GM12878 (cell line): Measurements from ENCODE around the gene PRSS27. TPM values are rescaled to one million over a fixed set of nuclear protein-coding genes. Genes with fewer than 3 reads are reported as not detected.

ENCODE experiments used
- ATAC-seq: fragments of 200-7000 bp; cut with Tn5 transposase; 3 replicates; pipeline ENCODE4 v1.9.1; 2020; ENCODE audit warnings: mild to moderate bottlenecking, moderate library complexity
- BruUV-seq: library from RNA; stranded (reverse); fragments of 400-500 nt; replicated peaks from 2 replicates; lab custom pipeline; 2021; lab: Mats Ljungman, UMichigan
- CTCF ChIA-PET: fragments of 300-600 bp; sonication (Branson Sonifier 250); formaldehyde crosslinking; extraction: SDS; loops from one replicate; lab custom pipeline; 2021; ENCODE audit warnings: inconsistent platforms; lab: Yijun Ruan, JAX
- POLR2A ChIA-PET: fragments of 350-600 bp; formaldehyde crosslinking; extraction: SDS; loops from one replicate; lab custom pipeline; 2021; ENCODE audit warnings: inconsistent platforms; lab: Charles Lee
- RAD21 ChIA-PET: fragments of 300-600 bp; sonication (Branson Sonifier 250); formaldehyde crosslinking; loops from one replicate; lab custom pipeline; 2023; ENCODE audit warnings: antibody characterized with exemption; ENCODE audit not compliant: unreplicated experiment; lab: Charles Lee
- SMC1A ChIA-PET: fragments of 300-600 bp; sonication (Branson Sonifier 250); formaldehyde crosslinking; loops from one replicate; lab custom pipeline; 2023; ENCODE audit not compliant: unreplicated experiment, uncharacterized antibody; lab: Charles Lee
- DNase-seq: peaks from one replicate; pipeline ENCODE4 v3.0.0-alpha.2; 2011; ENCODE audit warnings: low read depth, low spot score
- FAIRE-seq: peaks from 3 replicates; lab custom pipeline; 2011; peaks lifted over from hg19 to GRCh38; lab: Jason Lieb, UNC
- H2AFZ ChIP-seq: 2 replicates; pipeline ENCODE4 v1.6.0; 2011; ENCODE audit warnings: low read depth, low read length, control low read depth; ENCODE audit not compliant: control insufficient read depth
- H3K27ac ChIP-seq: 2 replicates; pipeline ENCODE4 v1.5.1; 2011; ENCODE audit warnings: control low read depth; ENCODE audit not compliant: control insufficient read depth, insufficient read depth
- H3K27me3 ChIP-seq, 2 experiments: replicated peaks in 1 of 2; 2 replicates each; pipeline versions ENCODE4 v1.6.0 to v1.6.1; 2011; ENCODE audit warnings: low read length in 1 of 2; ENCODE audit not compliant: control insufficient read depth in 2 of 2, insufficient read depth in 2 of 2
- H3K36me3 ChIP-seq, 2 experiments: 2 replicates each; pipeline ENCODE4 v1.5.1; 2011; ENCODE audit warnings: low read length in 1 of 2; ENCODE audit not compliant: control insufficient read depth in 2 of 2, insufficient read depth in 2 of 2
- H3K4me1 ChIP-seq: 2 replicates; pipeline ENCODE4 v1.6.1; 2011; ENCODE audit warnings: mild to moderate bottlenecking, low read length, moderate library complexity, mixed read lengths; ENCODE audit not compliant: control insufficient read depth, insufficient read depth
- H3K4me2 ChIP-seq: 2 replicates; pipeline ENCODE4 v1.6.0; 2011; ENCODE audit warnings: control low read depth; ENCODE audit not compliant: control insufficient read depth, insufficient read depth
- H3K4me3 ChIP-seq: fragments of 200-600 bp; sonication (generic); 2 replicates; pipeline ENCODE4 v1.5.1; 2016
- H3K79me2 ChIP-seq: 2 replicates; pipeline ENCODE4 v1.6.0; 2011; ENCODE audit warnings: low read length; ENCODE audit not compliant: control insufficient read depth, insufficient read depth
- H3K9ac ChIP-seq: 2 replicates; pipeline ENCODE4 v1.8.0; 2011; ENCODE audit warnings: low read length, control low read depth, mixed read lengths; ENCODE audit not compliant: control insufficient read depth, insufficient read depth
- H3K9me3 ChIP-seq: replicated peaks from 3 replicates; pipeline ENCODE4 v1.5.1; 2011; ENCODE audit warnings: mild to moderate bottlenecking, low read length; ENCODE audit not compliant: control insufficient read depth, insufficient read depth
- H4K20me1 ChIP-seq: 2 replicates; pipeline ENCODE4 v1.6.0; 2011; ENCODE audit not compliant: control insufficient read depth, insufficient read depth
- ATF7 ChIP-seq: fragments of 450-650 bp; IDR thresholded peaks from 2 replicates; pipeline ENCODE4 v1.6.1; 2016; ENCODE audit warnings: low read depth, mild to moderate bottlenecking
- BCL3 ChIP-seq: IDR thresholded peaks from 2 replicates; pipeline ENCODE4 v1.6.1; 2011; ENCODE audit warnings: borderline replicate concordance, low read depth, mild to moderate bottlenecking, moderate library complexity, low read length; ENCODE audit not compliant: insufficient read depth, poor library complexity, severe bottlenecking
- DPF2 ChIP-seq: fragments of 450-650 bp; IDR thresholded peaks from 2 replicates; pipeline ENCODE4 v1.6.1; 2017; ENCODE audit warnings: mild to moderate bottlenecking
- GABPA ChIP-seq: IDR thresholded peaks from 2 replicates; pipeline ENCODE4 v1.6.1; 2014; ENCODE audit warnings: antibody characterized with exemption, low read depth, mild to moderate bottlenecking, inconsistent platforms
- MEF2A ChIP-seq: IDR thresholded peaks from 2 replicates; pipeline ENCODE4 v1.6.1; 2011; ENCODE audit warnings: low read depth, mild to moderate bottlenecking, low read length, moderate library complexity; ENCODE audit not compliant: insufficient read depth
- RFX5 ChIP-seq: IDR thresholded peaks from 2 replicates; pipeline ENCODE4 v1.6.1; 2011; ENCODE audit warnings: low read depth, low read length, improper control_type of control experiment
- SMC3 ChIP-seq: IDR thresholded peaks from 2 replicates; pipeline ENCODE4 v1.6.1; 2011; ENCODE audit warnings: low read length, improper control_type of control experiment, borderline replicate concordance
- SRF ChIP-seq, 2 experiments: IDR thresholded peaks; 2 replicates each; pipeline ENCODE4 v1.6.1; 2011; ENCODE audit warnings: low read depth in 2 of 2, low read length in 2 of 2, mild to moderate bottlenecking in 1 of 2, moderate library complexity in 1 of 2
- STAT1 ChIP-seq: fragments of 450-650 bp; conservative IDR thresholded peaks from 2 replicates; pipeline ENCODE4 v1.6.1; 2014; ENCODE audit warnings: antibody characterized with exemption, mild to moderate bottlenecking
- SUZ12 ChIP-seq: fragments of 200-600 bp; sonication (generic); IDR thresholded peaks from one replicate; pipeline ENCODE4 v1.6.1; 2018; ENCODE audit warnings: antibody characterized with exemption, mild to moderate bottlenecking; ENCODE audit not compliant: unreplicated experiment
- TCF12 ChIP-seq: IDR thresholded peaks from 2 replicates; pipeline ENCODE4 v1.6.1; 2011; ENCODE audit warnings: low read depth, mild to moderate bottlenecking, low read length
- WGBS: methylation state at CpG from one replicate; pipeline ENCODE4 v1.1.6; 2016; ENCODE audit warnings: low lambda C conversion rate; ENCODE audit not compliant: insufficient replicate concordance, insufficient coverage; ENCODE audit errors: missing lambda C conversion rate; 5-methylcytosine and 5-hydroxymethylcytosine counted together
- in situ Hi-C: fragments of 300-500 bp; cut with MboI; formaldehyde crosslinking; loops from 9 replicates; pipeline ENCODE4 v1.14.3; 2018; ENCODE audit warnings: mixed read lengths
- intact Hi-C: fragments of 100-400 bp; cut with micrococcal nuclease; formaldehyde crosslinking; loops from one replicate; pipeline ENCODE4 v1.14.2; 2022; ENCODE audit not compliant: unreplicated experiment
- polyA plus RNA-seq, 11 experiments: library from polyadenylated mRNA; depleted of rRNA in 4 of 11; unstranded in 6 of 11; stranded (reverse) in 5 of 11; fragments of >200 nt; fragmentation: Nextera tagmentation in 4 of 11; fragmentation: Illumina TruSeq in 1 of 11; extraction: Ambion mirVana in 4 of 11; extraction: Trizol in 1 of 11; gene quantifications; 1 replicate in 1 of 11; 2 replicates in 10 of 11; pipeline versions ENCODE4 v1.2.1 to v1.2.3, GENCODE V29; 2011 to 2016; ENCODE audit warnings: inconsistent platforms in 2 of 11, missing spikeins in 2 of 11, low read depth in 1 of 11
- total RNA-seq, 4 experiments: library from RNA; depleted of rRNA in 3 of 4; stranded (reverse); fragments of >200 nt in 3 of 4; fragmentation: Illumina TruSeq in 1 of 4; extraction: Trizol in 1 of 4; gene quantifications; 2 replicates each; pipeline versions ENCODE4 v1.2.1 to v1.2.3, GENCODE V29; 2013 to 2021
- TF ChIP-seq, protein P1 (sequence below): IDR thresholded peaks from 2 replicates; pipeline ENCODE4 v1.6.1; 2012; ENCODE audit warnings: low read depth, low read length, improper control_type of control experiment

The PRSS27 gene
- total and polyA plus RNA-seq, 10 of the 15 experiments (the other 5 are each of a cell fraction or from before 2014, with no cell fraction given) = 0.18 to 1.8 (median 0.51) TPM; not detected in 2

DNA sequence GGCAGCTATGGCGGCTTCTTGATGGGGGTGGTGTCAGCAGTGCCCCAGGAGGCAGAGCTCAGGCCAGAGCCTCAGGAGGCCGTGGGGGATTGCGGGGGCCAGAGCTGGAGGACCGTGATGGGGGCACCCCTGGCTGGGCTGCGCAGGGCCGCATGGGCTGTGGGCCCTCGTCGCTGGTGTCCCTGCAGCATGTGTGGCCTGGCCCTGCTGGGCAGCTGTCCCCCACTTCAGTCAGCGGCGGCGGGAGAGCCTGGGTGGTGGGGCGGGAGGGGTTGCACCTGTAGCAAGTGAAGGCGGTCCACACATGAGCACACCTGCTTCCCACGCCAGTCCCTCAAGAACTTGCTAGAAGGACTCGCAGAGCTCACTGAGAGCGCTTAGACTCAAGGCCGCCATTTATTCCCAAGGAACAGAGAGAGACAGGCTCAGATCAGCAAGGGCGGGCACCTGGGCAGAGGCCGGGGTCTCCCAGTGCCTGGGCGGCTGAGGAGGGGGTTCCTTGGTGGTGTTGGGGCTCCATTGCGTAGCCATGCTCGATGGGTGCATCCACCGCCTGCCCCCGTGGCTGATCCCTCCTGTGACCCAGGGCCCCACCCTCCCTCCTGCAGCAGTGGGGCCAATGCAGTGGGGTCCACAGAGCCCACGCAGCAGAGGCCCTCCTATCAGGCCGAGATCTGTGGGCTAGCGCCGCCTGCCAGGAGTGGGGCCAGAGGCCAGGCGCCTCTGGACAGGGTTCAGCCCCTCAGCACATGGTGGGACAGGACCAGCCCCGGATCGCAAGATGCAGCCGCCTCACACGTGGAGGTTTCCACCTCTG lies 15.7 kb downstream of the PRSS27 start:
- RAD21 ChIA-PET = no interaction called here
- Histone ChIP-seq H3K4me1 (no peaks in the 10 kb centered on the region), H2AFZ (no peak overlapping the region), H3K27me3 (no peaks in the 10 kb centered on the region), H3K4me2 (no peak overlapping the region), H3K36me3 (peaks cover 14 to 49% of the 10 kb centered on the region in 2 experiments), H3K4me3 (no peak overlapping the region), H4K20me1 (no peaks in the 10 kb centered on the region), H3K79me2 (no peaks in the 10 kb centered on the region), H3K27ac (no peak overlapping the region), H3K9ac (no peak overlapping the region), H3K9me3 (no peaks in the 10 kb centered on the region)
- no peak for ATAC-seq
- 94% methylated on average over 24 of the region's 33 CpGs for WGBS
- TF ChIP-seq GABPA = no peak
- no peak for TF ChIP-seq SRF (IDR thresholded peaks at IDR 0.05; ENCODE audit: low read depth in 2 of 2, low read length in 2 of 2)
- no peak for TF ChIP-seq SMC3
- no peak for TF ChIP-seq MEF2A
- no peak for TF ChIP-seq DPF2
- no peak for TF ChIP-seq ATF7
- TF ChIP-seq TCF12 = no peak
- TF ChIP-seq RFX5 = no peak
- TF ChIP-seq, protein P1, sequence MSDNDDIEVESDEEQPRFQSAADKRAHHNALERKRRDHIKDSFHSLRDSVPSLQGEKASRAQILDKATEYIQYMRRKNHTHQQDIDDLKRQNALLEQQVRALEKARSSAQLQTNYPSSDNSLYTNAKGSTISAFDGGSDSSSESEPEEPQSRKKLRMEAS = no peak
- no peak for TF ChIP-seq SUZ12
- TF ChIP-seq STAT1 = no peak
- no peak for TF ChIP-seq BCL3
- POLR2A ChIA-PET = no interaction called here
- intact Hi-C loops = no loop called here
- no peak for FAIRE-seq
- no peak for DNase-seq
- SMC1A ChIA-PET = no interaction called here
- in situ Hi-C loops = no loop called here
- CTCF ChIA-PET = interaction anchor here (0.7 kb wide), 1 partner anchor 54 kb away, joined by 3 read pairs; no protein-coding TSS in a partner anchor
- BruUV-seq = no TSS peak
